Mucosa of gallbladder (tissue), 1 donor: ENCODE measurements around the gene HPN. TPM values are rescaled to one million over a fixed set of nuclear protein-coding genes. Genes with fewer than 3 reads are reported as not detected.
A peak's percentile ranks its signal among the peaks of the same experiment; 100 is the strongest.

Experiments
- DNase-seq: peaks from one replicate; pipeline ENCODE4 v3.0.0-alpha.2; 2020; ENCODE audit warnings: low spot score
- total RNA-seq: library from RNA; stranded (reverse); gene quantifications from one replicate; pipeline ENCODE4 v1.2.1, GENCODE V29; 2021
- donor health status: DM: no; HTN: no; CAD: no.

Gene HPN
- total RNA-seq, 1 donor from 2014 or later = 21.4 TPM

GRCh38 chr19:35105411-35106290, 64.1 kb downstream of the HPN start:
- DNase-seq = no peak

- DNase-seq = no peak
Measured at GRCh38 chr19:35106291-35106583, 64.7 kb downstream of the HPN start.

GRCh38 chr19:35106898-35107541, 65.5 kb downstream of the HPN start:
- DNase-seq = no peak

- DNase-seq = peak; percentile 51
Measured at GRCh38 chr19:35107545-35107944, 66.0 kb downstream of the HPN start.

- no peak for DNase-seq
Measured at GRCh38 chr19:35108730-35109129, 67.2 kb downstream of the HPN start.

- DNase-seq = no peak
Measured at GRCh38 chr19:35109395-35110112, 68.0 kb downstream of the HPN start.

GRCh38 chr19:35110974-35111373, 69.5 kb downstream of the HPN start:
- DNase-seq = no peak

GRCh38 chr19:35112995-35113688, 71.6 kb downstream of the HPN start:
- DNase-seq = no peak

- DNase-seq = peak; percentile 59
Measured at GRCh38 chr19:35114353-35115176, 73.0 kb downstream of the HPN start.

GRCh38 chr19:35115177-35115951, 73.8 kb downstream of the HPN start, which contains the start of gene FXYD3:
Gene FXYD3, plus strand, starts transcription at chr19:35115823. Its CDS starts 3,554 bp downstream, at chr19:35119377.
- no peak for DNase-seq

Other genes with a start within 250 kb of the HPN start
- gene ZNF30, start 114.8 kb upstream of the HPN start, total RNA-seq = 3.8 TPM
- gene ZNF792, start 77.5 kb upstream of the HPN start, total RNA-seq = 8.9 TPM
- 31.7 TPM for gene GRAMD1A, start 41.4 kb upstream of the HPN start, total RNA-seq
- 4.8 TPM for gene SCN1B, start 11.3 kb upstream of the HPN start, total RNA-seq
- 139 TPM for gene FXYD3, start 74.1 kb downstream of the HPN start, total RNA-seq
- gene LGI4, start 93.3 kb downstream of the HPN start, total RNA-seq = 8.9 TPM
- gene FXYD1, start 97.1 kb downstream of the HPN start, total RNA-seq = 94.0 TPM
- gene FXYD7, start 101.5 kb downstream of the HPN start, total RNA-seq = not detected
- 88.4 TPM for gene FXYD5, start 113.0 kb downstream of the HPN start, total RNA-seq
- gene FAM187B, start 187.0 kb downstream of the HPN start, total RNA-seq = not detected
- gene LSR, start 207.3 kb downstream of the HPN start, total RNA-seq = 229 TPM
- 174 TPM for gene USF2, start 227.2 kb downstream of the HPN start, total RNA-seq
- 1.2 TPM for gene HAMP, start 240.8 kb downstream of the HPN start, total RNA-seq